ENCODE measurements around the gene AHDC1. TPM values are rescaled to one million over a fixed set of nuclear protein-coding genes. Genes with fewer than 3 reads are reported as not detected.
A peak's percentile ranks its signal among the peaks of the same experiment; 100 is the strongest.

AHDC1 gene
- total and polyA plus RNA-seq, 2 of the 13 experiments (the other 11 are each of a cell fraction or from before 2014, with no cell fraction given), result 1.0 to 2.7 TPM

- TF ChIP-seq STAT6 (CRISPR knock-in tag; IDR thresholded peaks at IDR 0.05; ENCODE audit: borderline replicate concordance), result no peak
- no peak for TF ChIP-seq REST (IDR thresholded peaks at IDR 0.05; ENCODE audit: borderline replicate concordance in 1 of 2, low read depth in 1 of 2, low read length in 2 of 2)
- no peak for TF ChIP-seq ZNF136 (CRISPR knock-in tag; IDR thresholded peaks at IDR 0.05; ENCODE audit: low read depth)
- no peak for TF ChIP-seq ZNF879 (CRISPR knock-in tag; IDR thresholded peaks at IDR 0.05)
- no peak for TF ChIP-seq NRL (CRISPR knock-in tag; IDR thresholded peaks at IDR 0.05; ENCODE audit: borderline replicate concordance)
- no peak for TF ChIP-seq TFDP2 (CRISPR knock-in tag; IDR thresholded peaks at IDR 0.05)
- no peak for TF ChIP-seq ZNF678 (CRISPR knock-in tag; IDR thresholded peaks at IDR 0.05)
- TF ChIP-seq NR3C1 (CRISPR knock-in tag; IDR thresholded peaks at IDR 0.05), result no peak
- TF ChIP-seq ZNF382 (CRISPR knock-in tag; IDR thresholded peaks at IDR 0.05; ENCODE audit: borderline replicate concordance), result no peak
- no peak for TF ChIP-seq PPARG (CRISPR knock-in tag; conservative IDR thresholded peaks at IDR 0.05)
- TF ChIP-seq MTERF4 (CRISPR knock-in tag; IDR thresholded peaks at IDR 0.05), result no peak
- TF ChIP-seq TFDP1 (CRISPR knock-in tag; IDR thresholded peaks at IDR 0.05; ENCODE audit: borderline replicate concordance), result no peak
- TF ChIP-seq ZMYM4 (CRISPR knock-in tag; IDR thresholded peaks at IDR 0.05), result no peak
- TF ChIP-seq MAFG (CRISPR knock-in tag; IDR thresholded peaks at IDR 0.05), result no peak
- TF ChIP-seq TRIM24 (CRISPR knock-in tag; IDR thresholded peaks at IDR 0.05), result no peak
- TF ChIP-seq ETV5 (CRISPR knock-in tag; IDR thresholded peaks at IDR 0.05; ENCODE audit: borderline replicate concordance), result no peak
- 0 out of 2 replicates have a peak, but pooled peaks have one; percentile 5 for TF ChIP-seq ZNF740 (CRISPR knock-in tag; IDR thresholded peaks at IDR 0.05)
- no peak for TF ChIP-seq MLLT10 (CRISPR knock-in tag; IDR thresholded peaks at IDR 0.05)
- TF ChIP-seq NCOA1 (CRISPR knock-in tag; IDR thresholded peaks at IDR 0.05), result 0 out of 2 replicates have a peak, but pooled peaks have one; percentile 48
- no peak for TF ChIP-seq ZNF547 (CRISPR knock-in tag; IDR thresholded peaks at IDR 0.05)
- no peak for TF ChIP-seq ZFP1 (CRISPR knock-in tag; IDR thresholded peaks at IDR 0.05)
Observed at GRCh38 chr1:27521861-27522431, 82.0 kb downstream of the AHDC1 start (continued).

Data from HepG2 (cell line).